IMR-90 (cell line): Measurements from ENCODE around the gene SKAP1. TPM values are rescaled to one million over a fixed set of nuclear protein-coding genes. Genes with fewer than 3 reads are reported as not detected.

ENCODE experiments used
- ATAC-seq: fragments of 200-7000 bp; cut with Tn5 transposase; 2 replicates; pipeline ENCODE4 v1.9.1; 2020; ENCODE audit warnings: low read depth, mild to moderate bottlenecking, moderate library complexity
- BruUV-seq: library from RNA; stranded (reverse); fragments of 400-500 nt; replicated peaks from 2 replicates; lab custom pipeline; 2021; lab: Mats Ljungman, UMichigan
- CTCF ChIA-PET: fragments of 300-600 bp; formaldehyde crosslinking; extraction: SDS; loops from one replicate; lab custom pipeline; 2021; ENCODE audit warnings: antibody characterized with exemption; lab: Yijun Ruan, JAX
- POLR2A ChIA-PET: fragments of 300-600 bp; sonication (Branson Sonifier 250); formaldehyde crosslinking; loops from one replicate; lab custom pipeline; 2022; ENCODE audit warnings: antibody characterized with exemption; ENCODE audit not compliant: unreplicated experiment; lab: Charles Lee
- DNase-seq: peaks from one replicate; pipeline ENCODE4 v3.0.0; 2013
- H2AFZ ChIP-seq: replicated peaks from 2 replicates; pipeline ENCODE3; 2013; ENCODE audit warnings: low read length, mild to moderate bottlenecking; ENCODE audit not compliant: poor library complexity
- H2AK5ac ChIP-seq: 2 replicates; pipeline ENCODE4 v1.6.1; 2013; ENCODE audit warnings: low read depth, low read length, inconsistent platforms
- H2AK9ac ChIP-seq: replicated peaks from 2 replicates; pipeline ENCODE3; 2013; ENCODE audit warnings: mild to moderate bottlenecking, low read depth, low read length, moderate library complexity; ENCODE audit not compliant: poor library complexity
- H2BK120ac ChIP-seq: 2 replicates; pipeline ENCODE4 v1.6.1; 2013; ENCODE audit warnings: low read depth, low read length, inconsistent platforms
- H2BK15ac ChIP-seq: 3 replicates; pipeline ENCODE4 v1.6.1; 2013; ENCODE audit warnings: low read depth, low read length, inconsistent platforms
- H2BK20ac ChIP-seq: 2 replicates; pipeline ENCODE4 v1.6.1; 2013; ENCODE audit warnings: low read depth, mild to moderate bottlenecking, inconsistent platforms, low read length, moderate library complexity
- H2BK5ac ChIP-seq: 2 replicates; pipeline ENCODE4 v1.6.1; 2013; ENCODE audit warnings: mild to moderate bottlenecking, low read depth, low read length, inconsistent platforms; ENCODE audit not compliant: poor library complexity, severe bottlenecking
- H3K14ac ChIP-seq: replicated peaks from 2 replicates; pipeline ENCODE4 v1.6.1; 2013; ENCODE audit warnings: low read depth, low read length, inconsistent platforms
- H3K18ac ChIP-seq: 2 replicates; pipeline ENCODE4 v1.6.1; 2013; ENCODE audit warnings: low read depth, low read length, control low read depth
- H3K23ac ChIP-seq: 2 replicates; pipeline ENCODE4 v1.6.1; 2013; ENCODE audit warnings: low read depth, low read length, inconsistent platforms
- H3K27ac ChIP-seq: 2 replicates; pipeline ENCODE4 v1.5.1; 2013; ENCODE audit warnings: mild to moderate bottlenecking, control low read depth, low read length; ENCODE audit not compliant: insufficient read depth
- H3K27me3 ChIP-seq: 2 replicates; pipeline ENCODE4 v1.6.1; 2013; ENCODE audit warnings: low read length; ENCODE audit not compliant: control insufficient read depth, insufficient read depth
- H3K36me3 ChIP-seq: 2 replicates; pipeline ENCODE4 v1.6.1; 2013; ENCODE audit warnings: low read length, mixed read lengths; ENCODE audit not compliant: control insufficient read depth, insufficient read depth
- H3K4ac ChIP-seq: 2 replicates; pipeline ENCODE4 v1.6.1; 2013; ENCODE audit warnings: low read depth, low read length, inconsistent platforms
- H3K4me1 ChIP-seq: 2 replicates; pipeline ENCODE4 v1.6.1; 2013; ENCODE audit warnings: low read length, mixed read lengths; ENCODE audit not compliant: control insufficient read depth, insufficient read depth
- H3K4me2 ChIP-seq: 2 replicates; pipeline ENCODE4 v1.6.1; 2013; ENCODE audit warnings: low read depth, mild to moderate bottlenecking, control low read depth, low read length, moderate library complexity
- H3K4me3 ChIP-seq: 2 replicates; pipeline ENCODE4 v1.5.1; 2013; ENCODE audit warnings: low read depth, mild to moderate bottlenecking, control low read depth, low read length, moderate library complexity; ENCODE audit not compliant: insufficient read depth
- H3K56ac ChIP-seq: 2 replicates; pipeline ENCODE4 v1.6.1; 2013; ENCODE audit warnings: low read length, inconsistent platforms; ENCODE audit not compliant: insufficient read depth; ENCODE audit errors: extremely low read depth
- H3K79me1 ChIP-seq, 2 experiments: 2 replicates each; pipeline ENCODE4 v1.6.1; 2013; ENCODE audit warnings: low read length in 2 of 2, inconsistent platforms in 1 of 2, low read depth in 1 of 2
- H3K9ac ChIP-seq: 2 replicates; pipeline ENCODE4 v1.6.1; 2013; ENCODE audit warnings: low read depth, low read length, control low read depth
- H3K9me1 ChIP-seq: 2 replicates; pipeline ENCODE4 v1.6.1; 2013; ENCODE audit warnings: low read length, inconsistent platforms; ENCODE audit not compliant: insufficient read depth
- H3K9me3 ChIP-seq: 2 replicates; pipeline ENCODE4 v1.6.1; 2013; ENCODE audit warnings: low read length; ENCODE audit not compliant: control insufficient read depth, insufficient read depth
- H4K20me1 ChIP-seq: 2 replicates; pipeline ENCODE4 v1.6.1; 2013; ENCODE audit warnings: low read length, inconsistent platforms; ENCODE audit not compliant: insufficient read depth
- H4K5ac ChIP-seq: 2 replicates; pipeline ENCODE4 v1.6.1; 2013; ENCODE audit warnings: mild to moderate bottlenecking, low read depth, low read length, control low read depth
- H4K8ac ChIP-seq, 2 experiments: 2 replicates each; pipeline ENCODE4 v1.6.1; 2013; ENCODE audit warnings: low read depth in 2 of 2, low read length in 2 of 2, control low read depth in 1 of 2, inconsistent platforms in 1 of 2
- H4K91ac ChIP-seq: 2 replicates; pipeline ENCODE4 v1.6.1; 2013; ENCODE audit warnings: low read depth, low read length, inconsistent platforms; ENCODE audit not compliant: insufficient read depth
- BHLHE40 ChIP-seq: fragments of 150-350 bp; IDR thresholded peaks from 2 replicates; pipeline ENCODE4 v1.6.1; 2016; ENCODE audit warnings: mild to moderate bottlenecking, low read depth, low read length
- CEBPB ChIP-seq: IDR thresholded peaks from 2 replicates; pipeline ENCODE4 v1.6.1; 2012; ENCODE audit warnings: low read depth, low read length, improper control_type of control experiment
- CHD1 ChIP-seq: IDR thresholded peaks from 2 replicates; pipeline ENCODE4 v1.6.1; 2012; ENCODE audit warnings: low read depth, low read length, improper control_type of control experiment
- MAFK ChIP-seq: IDR thresholded peaks from 2 replicates; pipeline ENCODE4 v1.6.1; 2012; ENCODE audit warnings: low read depth, low read length, improper control_type of control experiment
- NFE2L2 ChIP-seq: fragments of 150-350 bp; IDR thresholded peaks from 2 replicates; pipeline ENCODE4 v1.6.1; 2016; ENCODE audit warnings: low read depth, mild to moderate bottlenecking, low read length
- POLR2A ChIP-seq: IDR thresholded peaks from 2 replicates; pipeline ENCODE4 v1.6.1; 2012; ENCODE audit warnings: mild to moderate bottlenecking, low read depth, low read length
- RCOR1 ChIP-seq: IDR thresholded peaks from 2 replicates; pipeline ENCODE4 v1.6.1; 2012; ENCODE audit warnings: mild to moderate bottlenecking, low read length, improper control_type of control experiment; ENCODE audit not compliant: insufficient replicate concordance
- USF2 ChIP-seq: fragments of 150-350 bp; IDR thresholded peaks from 2 replicates; pipeline ENCODE4 v1.6.1; 2017; ENCODE audit warnings: mild to moderate bottlenecking, antibody characterized with exemption, low read length, low read depth
- WGBS, 2 experiments: methylation state at CpG; one replicate each; pipeline versions ENCODE4 v1.1.5 to v1.1.7; 2013; ENCODE audit warnings: missing lambda C conversion rate in 2 of 2; ENCODE audit not compliant: insufficient read length in 1 of 2; ENCODE audit errors: extremely low coverage in 2 of 2; 5-methylcytosine and 5-hydroxymethylcytosine counted together
- dilution Hi-C: fragments of 300-500 bp; cut with HindIII; formaldehyde crosslinking; loops from one replicate; pipeline ENCODE4 v1.14.3; 2018; ENCODE audit warnings: low sequenced_read_pairs; ENCODE audit not compliant: unreplicated experiment
- in situ Hi-C: fragments of 300-500 bp; cut with MboI; formaldehyde crosslinking; loops from 3 replicates; pipeline ENCODE4 v1.14.3; 2019; ENCODE audit warnings: low sequenced_read_pairs, inconsistent platforms, mixed read lengths
- intact Hi-C: fragments of 100-400 bp; cut with micrococcal nuclease; formaldehyde crosslinking; loops from 2 replicates; pipeline ENCODE4 v1.10.0; 2022
- polyA plus RNA-seq, 3 experiments: library from polyadenylated mRNA; depleted of rRNA; stranded (reverse); fragments of >200 nt; gene quantifications; 2 replicates each; pipeline ENCODE4 v1.2.3, GENCODE V29; 2012; ENCODE audit warnings: low replicate concordance in 1 of 3
- total RNA-seq: library from RNA; depleted of rRNA; stranded (reverse); fragments of >200 nt; gene quantifications from 2 replicates; pipeline ENCODE4 v1.2.3, GENCODE V29; 2012

Gene SKAP1
- total and polyA plus RNA-seq, 2 of the 4 experiments (the other 2 are of a cell fraction) = not detected

- in situ Hi-C loops = loop anchor here (25.0 kb wide), 1 partner anchor 387 kb away; no protein-coding TSS in a partner anchor
- no peak overlapping the region for H3K56ac ChIP-seq
- no peak overlapping the region for H3K4me2 ChIP-seq
- H2BK5ac ChIP-seq = no peak overlapping the region
- H2BK15ac ChIP-seq = no peak overlapping the region
- BruUV-seq = no TSS peak
- no peak overlapping the region for H4K91ac ChIP-seq
- H3K4ac ChIP-seq = no peak overlapping the region
- no peak; the same call in 1 of the 2 replicates for ATAC-seq
- H3K23ac ChIP-seq = no peak overlapping the region
- H3K18ac ChIP-seq = no peak overlapping the region
- H3K79me1 ChIP-seq = no peaks in the 10 kb centered on the region
- H2BK20ac ChIP-seq = no peak overlapping the region
- no peak overlapping the region for H4K8ac ChIP-seq
- no peak overlapping the region for H2AK9ac ChIP-seq
- no peaks in the 10 kb centered on the region for H3K36me3 ChIP-seq
- no peaks in the 10 kb centered on the region for H4K20me1 ChIP-seq
- H3K4me1 ChIP-seq = no peaks in the 10 kb centered on the region
- peaks cover 51% of the 10 kb centered on the region for H3K27me3 ChIP-seq
- TF ChIP-seq RCOR1 (no peak), USF2 (no peak), MAFK (no peak), CHD1 (no peak), CEBPB (peak; percentile 58; the same call in 1 of the 2 replicates), BHLHE40 (no peak), POLR2A (no peak), NFE2L2 (no peak)
- POLR2A ChIA-PET = no interaction called here
- dilution Hi-C loops = no loop called here
- H3K4me3 ChIP-seq = no peak overlapping the region
- H2AFZ ChIP-seq = no peak overlapping the region
- intact Hi-C loops = no loop called here
- DNase-seq = peak; percentile 35
- CTCF ChIA-PET = interaction anchor here (1.1 kb wide), 1 partner anchor 16 kb away, joined by 3 read pairs; no protein-coding TSS in a partner anchor
- H3K9me1 ChIP-seq = 0 out of 2 replicates have a peak, but pooled peaks cover 3% of the 10 kb centered on the region
- no peak overlapping the region for H4K5ac ChIP-seq
- H2BK120ac ChIP-seq = no peak overlapping the region
- no peak overlapping the region for H3K27ac ChIP-seq
- H2AK5ac ChIP-seq = no peak overlapping the region
- H3K9ac ChIP-seq = no peak overlapping the region
- H3K9me3 ChIP-seq = no peaks in the 10 kb centered on the region
- no CpG with 5 or more reads among the region's 1 CpG for WGBS, 2 experiments
- no peak overlapping the region for H3K14ac ChIP-seq
Observed at GRCh38 chr17:48375356-48375755, 54.7 kb downstream of the SKAP1 start.
